22Rv1 (cell line): ENCODE results near the gene MAP3K14.

ENCODE experiments used
- CTCF ChIP-seq: fragments of 450-650 bp; IDR thresholded peaks from 2 replicates; pipeline ENCODE4 v1.5.1; 2017; ENCODE audit warnings: mild to moderate bottlenecking
- ZFX ChIP-seq: fragments of 450-650 bp; IDR thresholded peaks from 2 replicates; pipeline ENCODE4 v1.6.1; 2017; ENCODE audit warnings: antibody characterized with exemption, borderline replicate concordance

GRCh38 chr17:45264430-45264829, 52.4 kb downstream of the MAP3K14 start:
- TF ChIP-seq CTCF (no peak), ZFX (no peak)
